Gastrocnemius medialis (tissue), 4 donors: Measurements from ENCODE around the gene NANOG. TPM values are rescaled to one million over a fixed set of nuclear protein-coding genes. Genes with fewer than 3 reads are reported as not detected.
"Not testable (repeated sequence)": the region's sequence is repeated elsewhere in the genome, so short reads cannot be mapped to it uniquely, and the experiment has no call there.

ENCODE experiments used
- ATAC-seq, 2 donors: fragments of 150-250 bp; one replicate each; pipeline ENCODE4 v1.9.1; 2016
- DNase-seq, 2 donors: peaks; one replicate each; pipeline ENCODE4 v3.0.0-alpha.2; 2019
- H3K27ac ChIP-seq, 4 donors: fragments of 200-600 bp; sonication (generic); 1 replicate in 1 of 4; 2 replicates in 3 of 4; pipeline ENCODE4 v1.5.1; 2016 to 2018; ENCODE audit warnings: mild to moderate bottlenecking in 2 of 4, moderate library complexity in 1 of 4
- H3K27me3 ChIP-seq, 3 donors: fragments of 200-600 bp; sonication (generic) in 2 of 3; 1 replicate in 1 of 3; 2 replicates in 2 of 3; pipeline versions ENCODE4 v1.5.1 to v1.6.0; 2016 to 2019; ENCODE audit warnings: mild to moderate bottlenecking in 1 of 3, moderate library complexity in 1 of 3
- H3K36me3 ChIP-seq, 2 donors: fragments of 200-600 bp; sonication (generic) in 1 of 2; one replicate each; pipeline ENCODE4 v1.5.1; 2017 to 2018
- H3K4me1 ChIP-seq, 2 donors: fragments of 200-600 bp; sonication (generic) in 1 of 2; one replicate each; pipeline ENCODE4 v1.5.1; 2016 to 2017; ENCODE audit warnings: mild to moderate bottlenecking in 2 of 2
- H3K4me3 ChIP-seq, 4 donors: fragments of 200-600 bp; sonication (generic) in 3 of 4; 1 replicate in 1 of 4; 2 replicates in 3 of 4; pipeline ENCODE4 v1.5.1; 2016 to 2019; ENCODE audit warnings: mild to moderate bottlenecking in 2 of 4
- H3K9me3 ChIP-seq, 3 donors: fragments of 200-600 bp; sonication (generic) in 2 of 3; 1 replicate in 1 of 3; 2 replicates in 2 of 3; pipeline ENCODE4 v1.5.1; 2016 to 2019
- CTCF ChIP-seq, 5 experiments: fragments of 450-650 bp in 3 of 5; fragments of 200-600 bp in 2 of 5; sonication (generic) in 2 of 5; IDR thresholded peaks in 4 of 5; conservative IDR thresholded peaks in 1 of 5; 1 replicate in 4 of 5; 2 replicates in 1 of 5; pipeline ENCODE4 v1.5.1; 2016 to 2019; ENCODE audit warnings: antibody characterized with exemption in 5 of 5, mild to moderate bottlenecking in 3 of 5, moderate library complexity in 3 of 5
- POLR2A ChIP-seq, 2 donors: fragments of 450-650 bp; IDR thresholded peaks; one replicate each; pipeline ENCODE4 v1.6.1; 2017; ENCODE audit warnings: antibody characterized with exemption in 2 of 2, mild to moderate bottlenecking in 2 of 2, moderate library complexity in 2 of 2
- in situ Hi-C, 4 donors: fragments of 200-750 bp; cut with MboI; loops; one replicate each; pipeline versions ENCODE4 v1.15.0 to v1.8.0; 2017; ENCODE audit warnings: low sequenced_read_pairs in 4 of 4
- intact Hi-C: fragments of 100-400 bp; cut with DNase I; formaldehyde crosslinking; loops from one replicate; pipeline ENCODE4 v1.15.1; 2023; ENCODE audit warnings: low total_unique reads
- total RNA-seq, 4 donors: library from RNA; depleted of rRNA; stranded (reverse); fragments of >200 nt; gene quantifications; one replicate each; pipeline versions ENCODE4 v1.1.0 to v1.2.3, GENCODE V29; 2016

NANOG gene
- total RNA-seq, 4 donors from 2014 or later: 0.10 TPM; not detected in 3

- H3K9me3 ChIP-seq, intact Hi-C loops, in situ Hi-C loops, H3K4me3 ChIP-seq, H3K27ac ChIP-seq, H3K36me3 ChIP-seq, H3K27me3 ChIP-seq, DNase-seq, H3K4me1 ChIP-seq, ATAC-seq: not testable (repeated sequence)
Observed at GRCh38 chr12:7842444-7842843, 53.2 kb downstream of the NANOG start.

- DNase-seq, H3K9me3 ChIP-seq, H3K4me3 ChIP-seq, intact Hi-C loops, H3K4me1 ChIP-seq, in situ Hi-C loops, H3K27ac ChIP-seq, H3K36me3 ChIP-seq, H3K27me3 ChIP-seq: not testable (repeated sequence)
- peak in 1 of 2 donors; percentile 70 for ATAC-seq
Observed at GRCh38 chr12:7843149-7843548, 53.9 kb downstream of the NANOG start.

GRCh38 chr12:7843583-7843982 lies 54.4 kb downstream of the NANOG start:
- DNase-seq, ATAC-seq, intact Hi-C loops, H3K4me3 ChIP-seq, in situ Hi-C loops, H3K4me1 ChIP-seq, H3K9me3 ChIP-seq, H3K36me3 ChIP-seq, H3K27me3 ChIP-seq, H3K27ac ChIP-seq: not testable (repeated sequence)

- no peak overlapping the region for H3K4me3 ChIP-seq
- H3K4me1 ChIP-seq: no peaks in the 10 kb centered on the region
- H3K36me3 ChIP-seq: no peaks in the 10 kb centered on the region
- ATAC-seq (no peak), DNase-seq (no peak)
- H3K27me3 ChIP-seq: peaks cover 0 to 2% (median 0%) of the 10 kb centered on the region in 3 donors
- no peaks in the 10 kb centered on the region for H3K9me3 ChIP-seq
- in situ Hi-C loops: no loop called here
- intact Hi-C loops: no loop called here
- TF ChIP-seq CTCF (IDR thresholded peaks at IDR 0.05 in 4 of 5, conservative IDR thresholded peaks at IDR 0.05 in 1 of 5) (no peak), POLR2A (IDR thresholded peaks at IDR 0.05) (no peak)
- no peak overlapping the region for H3K27ac ChIP-seq
Observed at GRCh38 chr12:7844116-7844515, 54.9 kb downstream of the NANOG start.

- DNase-seq, H3K27ac ChIP-seq, H3K4me1 ChIP-seq, H3K9me3 ChIP-seq, ATAC-seq, H3K27me3 ChIP-seq, H3K4me3 ChIP-seq, in situ Hi-C loops, intact Hi-C loops, H3K36me3 ChIP-seq: not testable (repeated sequence)
Observed at GRCh38 chr12:7847226-7848097, 58.3 kb downstream of the NANOG start.

- H3K4me1 ChIP-seq, DNase-seq, H3K36me3 ChIP-seq, H3K27me3 ChIP-seq, H3K4me3 ChIP-seq, H3K27ac ChIP-seq, H3K9me3 ChIP-seq, in situ Hi-C loops, intact Hi-C loops, ATAC-seq: not testable (repeated sequence)
Observed at GRCh38 chr12:7848098-7848422, 58.9 kb downstream of the NANOG start.

Other genes with a start within 250 kb of the NANOG start
- gene APOBEC1, start 123.5 kb upstream of the NANOG start, total RNA-seq: not detected
- not detected for gene GDF3, start 93.6 kb upstream of the NANOG start, total RNA-seq
- gene DPPA3, start 78.0 kb upstream of the NANOG start, total RNA-seq: not detected
- gene CLEC4C, start 42.0 kb upstream of the NANOG start, total RNA-seq: not detected
- not detected for gene NANOGNB, start 24.2 kb upstream of the NANOG start, total RNA-seq
- not detected for gene SLC2A14, start 83.5 kb downstream of the NANOG start, total RNA-seq
- 10 to 100 TPM; 19.3 to 27.2 (median 23.7) TPM for gene SLC2A3, start 146.8 kb downstream of the NANOG start, total RNA-seq
- gene FOXJ2, start 243.3 kb downstream of the NANOG start, total RNA-seq: 10 to 100 TPM; 14.3 to 28.0 (median 22.8) TPM